Embryonic facial prominence (tissue), 1 donor: Measurements from ENCODE around the gene DCHS2.

Source experiments
- DNase-seq: peaks from one replicate; pipeline ENCODE4 v3.0.0-alpha.2; 2016; ENCODE audit errors: extremely low spot score

DCHS2 gene

GRCh38 chr4:154490583-154491340, 837 bp downstream of the DCHS2 start:
- DNase-seq, result no peak

GRCh38 chr4:154490234-154490582, 1.4 kb downstream of the DCHS2 start:
- DNase-seq, result no peak

DNA sequence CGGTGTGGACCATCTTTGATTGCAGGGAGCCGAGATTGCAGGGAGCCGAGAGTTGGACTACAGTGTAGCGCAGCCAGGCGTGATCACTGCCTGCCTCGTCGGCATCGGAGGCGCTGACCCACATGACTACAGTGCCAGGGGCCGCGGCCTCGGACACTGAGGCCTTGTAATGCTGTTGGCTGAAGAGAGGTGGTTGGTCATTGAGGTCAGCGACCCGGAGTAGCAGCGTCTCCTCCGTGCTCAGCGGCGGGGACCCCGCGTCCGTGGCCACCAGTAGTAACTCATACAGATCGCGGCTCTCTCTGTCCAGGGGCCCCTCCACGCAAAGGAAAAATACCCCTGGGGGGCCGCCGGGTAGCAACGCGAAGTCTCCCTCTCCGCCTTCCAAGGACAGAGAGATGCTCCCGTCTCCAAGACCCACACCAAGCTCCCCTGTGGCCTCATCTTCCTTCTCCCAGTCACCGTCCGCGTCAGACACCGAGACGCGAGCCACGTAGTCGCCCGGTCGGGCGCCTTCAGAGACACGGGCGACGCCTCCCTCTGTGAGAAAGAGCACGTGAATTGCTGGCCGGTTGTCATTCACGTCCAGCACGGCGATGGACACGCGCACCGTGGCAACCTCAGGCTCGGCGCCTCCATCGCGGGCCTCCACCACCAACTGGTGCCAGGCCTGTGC, 1.9 kb downstream of the DCHS2 start:
- DNase-seq, result no peak

- no peak for DNase-seq
Observed at GRCh38 chr4:154487145-154487544, 4.5 kb downstream of the DCHS2 start.

- no peak for DNase-seq
Observed at GRCh38 chr4:154485127-154485773, 6.3 kb downstream of the DCHS2 start.

GRCh38 chr4:154478547-154478946, 13.1 kb downstream of the DCHS2 start:
- DNase-seq, result no peak

DNA sequence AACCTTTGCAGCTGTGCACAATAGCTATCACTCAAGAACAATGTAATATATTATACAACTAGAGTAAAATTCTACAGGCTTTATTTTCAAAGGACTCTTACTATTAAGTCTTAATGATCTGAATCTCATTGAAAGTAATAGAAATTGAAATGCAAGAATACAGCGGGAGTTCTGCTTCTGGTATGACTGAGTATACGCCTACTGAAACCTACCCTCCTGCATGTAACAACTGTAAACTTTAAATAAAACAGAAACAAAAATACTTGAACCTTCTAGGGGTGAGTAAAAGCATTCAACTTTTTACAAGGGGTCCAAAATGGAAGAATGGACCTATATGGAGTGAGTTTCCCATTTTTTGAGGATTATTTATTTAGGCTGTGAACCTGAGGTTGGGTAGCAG, 13.5 kb downstream of the DCHS2 start:
- no peak for DNase-seq

DNA sequence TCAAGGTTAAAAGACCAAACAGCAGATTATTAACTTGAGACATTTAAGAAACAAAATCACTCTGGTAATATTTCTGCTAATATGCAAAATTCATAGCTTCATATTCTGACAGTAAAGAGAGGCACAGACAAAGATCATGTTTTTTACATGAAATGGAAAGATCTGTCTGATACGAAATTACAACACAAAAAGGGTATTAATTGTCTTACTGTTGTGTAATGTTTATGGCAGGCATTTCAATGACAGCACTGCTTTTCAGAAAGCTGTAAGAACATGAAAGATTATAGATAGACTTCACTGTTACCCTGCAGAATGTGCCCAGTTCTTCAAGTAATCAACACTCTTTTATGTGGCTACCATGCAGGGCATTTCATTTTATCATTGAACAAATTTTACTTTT, 15.4 kb downstream of the DCHS2 start:
- DNase-seq, result no peak

DNA sequence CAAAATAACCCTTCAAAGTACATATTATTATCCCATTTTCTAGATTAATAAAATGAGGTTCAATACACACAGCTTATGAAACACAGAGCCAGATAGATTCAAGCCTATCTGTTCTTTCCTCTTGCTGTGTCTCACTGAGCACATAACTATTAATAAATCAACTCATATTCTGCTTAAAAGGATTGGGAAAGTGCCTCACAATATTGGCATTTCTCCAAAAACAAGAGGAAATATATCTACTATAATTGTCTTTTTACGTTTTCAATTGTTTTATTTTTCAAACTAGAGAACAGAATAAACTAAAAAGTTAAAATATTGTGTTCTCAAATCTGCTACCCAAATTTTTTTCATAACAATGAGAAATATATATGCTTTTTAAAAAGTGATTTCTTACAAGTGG, 15.8 kb downstream of the DCHS2 start:
- DNase-seq, result no peak

DNA sequence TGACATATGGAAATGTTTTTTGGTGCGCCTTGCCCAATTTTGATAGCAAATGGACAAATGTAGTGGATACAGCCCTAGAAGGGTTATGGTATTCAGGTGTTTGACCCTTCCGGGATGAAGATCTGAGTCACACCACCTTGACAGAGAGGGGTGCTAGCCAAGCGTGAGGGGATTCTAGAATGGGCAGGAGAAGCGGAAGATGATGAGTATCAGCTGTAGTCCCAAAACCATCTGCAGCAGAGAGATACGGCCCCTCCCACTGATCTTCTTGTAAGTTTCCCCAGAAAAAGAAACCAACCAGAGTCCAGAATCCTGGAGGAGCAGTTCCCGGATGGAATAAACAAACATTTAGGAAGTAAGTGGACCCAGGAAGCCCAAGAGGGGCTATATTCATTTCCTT, 18.1 kb downstream of the DCHS2 start:
- no peak for DNase-seq

- no peak for DNase-seq
Observed at GRCh38 chr4:154472858-154473257, 18.7 kb downstream of the DCHS2 start.

DNA sequence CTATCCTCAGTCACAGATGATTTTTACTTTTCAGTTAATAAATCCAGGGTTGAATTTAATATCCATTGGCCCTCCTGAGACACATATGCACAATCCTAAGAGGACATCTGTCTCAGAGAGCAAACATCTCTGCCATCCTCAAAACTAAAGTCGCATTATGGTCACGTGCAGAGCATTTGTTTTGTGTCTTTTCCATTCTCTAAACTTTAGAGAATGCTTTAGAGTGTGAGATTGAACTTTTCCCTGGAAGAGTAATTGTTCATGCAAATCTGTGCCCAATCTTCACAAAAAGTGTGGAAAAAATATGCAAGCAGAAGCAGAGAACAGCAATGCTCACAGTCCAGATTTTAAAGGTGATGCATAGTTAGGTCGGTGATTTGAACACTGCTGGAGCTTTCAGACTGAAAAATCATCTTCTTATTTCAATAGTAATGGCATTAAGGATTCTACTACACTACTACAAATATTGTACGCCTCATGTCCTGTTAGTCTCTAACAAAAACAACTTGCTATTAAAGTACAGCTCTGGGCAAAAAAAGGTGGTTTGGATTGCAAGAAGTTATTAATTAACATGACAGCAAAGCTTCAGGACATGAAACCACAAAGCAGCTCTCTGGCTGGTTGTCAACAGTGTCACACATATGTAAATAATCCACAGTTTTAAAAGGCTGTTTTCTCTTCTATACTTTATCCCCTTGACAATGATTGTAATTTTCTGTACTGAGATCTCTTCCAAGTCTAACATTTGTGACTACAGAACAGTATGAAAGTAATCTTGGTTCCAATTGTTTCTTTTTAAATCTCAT, 19.9 kb downstream of the DCHS2 start:
- peak; percentile 33 for DNase-seq

DNA sequence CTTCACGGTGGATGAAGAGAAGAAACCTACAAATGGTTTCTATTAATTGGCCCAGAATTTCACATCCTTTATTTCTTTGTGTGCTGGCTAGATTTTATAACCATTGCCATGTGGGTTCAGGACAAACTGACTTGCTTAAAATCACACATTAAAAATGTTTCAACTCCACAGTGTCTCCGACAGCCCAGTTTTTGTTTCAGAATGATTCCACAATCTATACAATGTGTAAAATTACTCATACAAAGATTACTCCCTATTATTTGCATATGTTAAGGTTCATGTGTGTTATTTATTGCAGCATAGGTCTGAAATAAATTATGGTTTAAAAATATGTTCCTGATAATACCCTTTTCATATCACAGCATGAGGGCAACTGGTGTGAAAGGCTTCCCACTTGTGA, 20.6 kb downstream of the DCHS2 start:
- DNase-seq, result no peak

DNA sequence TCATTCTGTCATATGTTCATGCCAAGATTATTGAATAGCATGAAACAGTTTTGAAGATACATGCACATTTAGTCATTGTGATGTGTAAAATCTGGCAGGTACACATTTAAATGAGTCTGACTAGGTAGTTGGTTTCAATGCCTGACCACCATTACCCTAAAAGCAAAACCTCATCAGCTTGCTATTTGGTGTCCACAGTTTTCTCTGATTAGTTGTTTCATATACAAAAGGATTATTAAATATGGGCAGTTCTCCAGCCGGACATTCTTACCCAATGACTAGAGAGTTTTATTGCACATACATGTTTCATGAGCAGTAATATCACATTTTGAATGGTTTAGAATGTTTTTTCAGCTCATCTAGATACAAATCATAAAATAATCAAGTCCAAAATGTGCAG, 23.7 kb downstream of the DCHS2 start:
- no peak for DNase-seq

DNA sequence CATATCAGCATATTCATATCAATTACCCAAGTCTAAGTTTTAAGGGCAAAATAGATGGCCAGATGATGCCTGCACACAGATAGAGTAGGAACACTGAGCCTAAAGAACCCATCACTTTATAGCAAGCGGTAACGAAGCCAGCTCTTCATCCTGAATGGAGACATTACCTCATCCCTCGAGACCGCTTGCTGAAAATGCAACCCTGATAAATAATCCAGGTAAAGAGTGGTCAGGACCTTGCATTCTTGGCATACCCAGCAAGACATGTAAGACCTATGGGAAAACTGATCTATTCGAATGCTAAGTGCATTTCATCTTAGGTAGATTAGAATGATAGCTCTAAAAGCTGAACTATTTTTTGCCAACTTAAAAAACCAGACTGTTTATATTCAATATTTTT, 25.3 kb downstream of the DCHS2 start:
- no peak for DNase-seq

DNA sequence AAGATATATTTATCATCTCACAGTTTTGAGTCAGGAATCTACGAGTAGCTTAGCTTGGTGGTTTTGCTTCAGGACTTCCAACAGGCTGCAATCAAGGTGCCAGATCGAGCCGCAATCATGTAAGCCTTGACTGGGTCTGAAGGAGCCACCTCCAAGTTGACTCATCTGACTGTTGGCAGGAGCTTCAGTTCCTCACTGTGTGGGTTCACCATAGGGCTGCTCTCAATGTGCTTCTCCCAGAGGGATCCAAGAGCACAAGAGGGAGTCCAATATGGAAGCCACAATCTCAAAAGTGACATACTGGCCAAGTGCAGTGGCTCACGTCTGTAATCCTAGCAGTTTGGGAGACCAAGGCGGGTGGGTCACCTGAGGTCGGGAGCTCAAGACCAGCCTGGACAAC, 26.5 kb downstream of the DCHS2 start:
- no peak for DNase-seq

DNA sequence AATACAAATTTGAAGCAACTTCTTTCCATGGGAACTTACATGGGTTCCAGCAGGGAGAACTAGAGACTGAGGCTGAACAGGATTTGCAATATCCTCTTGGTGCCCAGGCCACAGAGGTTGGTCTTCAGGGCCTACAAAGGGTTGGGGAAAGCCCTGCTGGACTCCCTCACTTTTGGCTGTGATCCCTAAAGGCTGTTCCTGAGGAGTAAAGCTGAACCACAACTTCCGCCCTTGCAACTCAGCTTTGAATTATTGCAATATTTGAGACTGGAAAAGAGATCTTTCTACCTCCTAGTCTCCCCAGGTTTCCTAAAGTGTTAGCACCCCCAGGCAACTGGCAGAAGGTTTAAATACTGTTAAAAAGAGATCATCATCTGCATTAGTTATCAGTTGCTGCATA, 26.9 kb downstream of the DCHS2 start:
- no peak for DNase-seq

- no peak for DNase-seq
Observed at GRCh38 chr4:154462081-154462810, 29.4 kb downstream of the DCHS2 start.

DNA sequence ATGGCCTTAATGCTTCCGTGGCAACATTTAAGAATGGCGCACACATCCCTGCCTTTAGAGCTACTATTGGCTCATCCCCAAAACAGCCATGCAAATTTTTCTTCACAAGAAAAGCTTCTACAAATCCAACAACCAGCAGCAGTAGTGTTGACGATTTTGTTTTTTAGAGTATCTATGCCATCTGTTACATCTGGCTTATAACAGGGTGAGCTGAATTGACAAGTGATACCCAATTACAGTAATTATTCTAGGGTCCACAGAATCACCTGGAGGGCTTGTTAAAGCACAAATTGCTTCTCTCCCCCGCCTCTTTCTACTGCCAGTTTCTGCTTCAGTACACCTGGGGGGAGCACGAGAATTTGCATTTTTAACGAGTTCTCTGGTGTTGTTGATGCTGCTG, 34.1 kb downstream of the DCHS2 start:
- no peak for DNase-seq

DNA sequence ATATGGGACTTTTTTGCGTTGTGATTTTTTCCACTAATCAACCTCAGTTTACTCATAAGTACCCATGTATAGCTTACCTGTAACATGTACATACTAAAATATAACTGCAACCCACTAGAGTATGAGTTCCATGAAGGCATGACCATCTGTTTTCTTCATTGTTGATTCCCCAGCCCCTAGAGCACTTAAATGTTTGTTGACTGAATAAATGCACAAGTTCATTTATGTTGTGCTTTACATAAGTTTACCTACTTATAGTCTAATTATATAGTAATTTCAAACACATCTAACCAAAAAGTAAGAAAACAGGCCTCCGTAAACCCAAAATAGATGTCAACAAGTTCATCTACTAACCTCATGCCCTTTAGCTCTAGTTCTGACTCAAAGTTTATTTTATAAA, 34.7 kb downstream of the DCHS2 start:
- no peak for DNase-seq

DNA sequence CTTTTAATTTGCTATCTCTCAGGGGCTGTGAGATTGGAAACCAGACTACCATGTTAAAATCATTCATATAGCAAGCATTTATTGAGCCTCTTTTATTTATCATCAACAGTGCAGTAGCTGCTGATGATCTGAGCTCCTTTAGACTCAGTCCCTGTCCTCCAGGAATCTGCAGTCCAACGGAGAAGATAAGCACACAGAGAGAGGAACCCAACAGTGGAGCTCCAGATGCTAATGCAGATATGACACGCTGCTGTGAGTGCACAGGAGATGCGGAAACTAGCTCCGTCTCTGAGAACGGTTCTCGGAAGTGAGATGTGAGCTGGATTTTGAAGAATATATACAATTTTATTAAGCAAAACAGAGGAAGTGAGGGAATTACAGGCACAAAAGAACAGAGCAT, 35.4 kb downstream of the DCHS2 start:
- DNase-seq, result no peak

DNA sequence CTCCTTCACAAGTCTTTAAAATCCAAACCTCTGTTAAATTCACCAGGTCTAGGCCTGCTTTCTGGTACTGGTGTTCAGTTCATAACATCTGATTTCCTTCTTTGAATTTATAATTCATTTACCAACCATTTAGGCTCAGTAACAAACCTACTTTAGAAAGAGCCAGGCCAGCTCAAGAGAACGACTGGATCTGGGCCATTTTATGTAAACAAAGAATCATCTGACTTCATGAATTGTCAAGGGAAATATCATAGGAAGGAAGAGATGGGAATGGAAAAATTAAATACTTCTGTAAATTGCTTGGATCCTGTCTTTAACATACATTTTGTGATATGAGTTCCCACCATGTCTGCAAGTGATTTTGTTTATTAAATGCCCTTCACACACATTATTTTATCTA, 36.5 kb downstream of the DCHS2 start:
- DNase-seq, result no peak
